HCT116 (cell line): ENCODE measurements around the gene COMMD3. TPM values are rescaled to one million over a fixed set of nuclear protein-coding genes. Genes with fewer than 3 reads are reported as not detected.

Experiments
- ATAC-seq: fragments of 200-7000 bp; cut with Tn5 transposase; 2 replicates; pipeline ENCODE4 v1.9.1; 2020; ENCODE audit warnings: mild to moderate bottlenecking, moderate library complexity
- BruUV-seq: library from RNA; stranded (reverse); fragments of 400-500 nt; replicated peaks from 2 replicates; lab custom pipeline; 2021; lab: Mats Ljungman, UMichigan
- CTCF ChIA-PET: fragments of 300-600 bp; sonication (Branson Sonifier 250); formaldehyde crosslinking; loops from one replicate; lab custom pipeline; 2021; ENCODE audit warnings: antibody characterized with exemption; lab: Charles Lee
- POLR2A ChIA-PET: fragments of 300-600, 350-600 bp; sonication (Branson Sonifier 250); formaldehyde crosslinking; loops from one replicate; lab custom pipeline; 2021; ENCODE audit warnings: antibody characterized with exemption; lab: Charles Lee
- RAD21 ChIA-PET, 2 experiments: fragments of 300-600 bp; sonication (Branson Sonifier 250); formaldehyde crosslinking; loops; one replicate each; lab custom pipeline; 2023; ENCODE audit warnings: low total read pairs in 2 of 2; ENCODE audit not compliant: uncharacterized antibody in 2 of 2, unreplicated experiment in 2 of 2, low non-redundant PET in 1 of 2; lab: Charles Lee
- DNase-seq: peaks from one replicate; pipeline ENCODE4 v3.0.0-alpha.2; 2010; ENCODE audit warnings: low read depth, low spot score
- H2AFZ ChIP-seq: fragments of 200-600 bp; shearing (Covaris generic), sonication (generic); 2 replicates; pipeline ENCODE4 v1.6.1; 2017; ENCODE audit warnings: low read depth, mixed run types, mixed read lengths, antibody characterized with exemption, low read length; ENCODE audit not compliant: poor library complexity, severe bottlenecking
- H3K27ac ChIP-seq: 2 replicates; pipeline ENCODE4 v1.5.1; 2012; ENCODE audit warnings: low read depth, low read length
- H3K27me3 ChIP-seq: fragments of 200-600 bp; sonication (generic); 2 replicates; pipeline ENCODE4 v1.6.1; 2016; ENCODE audit warnings: mixed run types, low read length, mixed read lengths; ENCODE audit not compliant: insufficient read depth
- H3K36me3 ChIP-seq, 2 experiments: fragments of 200-500 bp in 1 of 2; fragments of 200-600 bp in 1 of 2; sonication (Bioruptor generic) in 1 of 2; sonication (generic) in 1 of 2; 2 replicates each; pipeline versions ENCODE4 v1.5.1 to v1.6.1; 2014 to 2016; ENCODE audit warnings: low read length in 2 of 2, inconsistent platforms in 1 of 2, mixed read lengths in 1 of 2, mixed run types in 1 of 2; ENCODE audit not compliant: insufficient read depth in 2 of 2, control insufficient read depth in 1 of 2
- H3K4me1 ChIP-seq, 2 experiments: fragments of 200-600 bp in 1 of 2; sonication (generic) in 1 of 2; 2 replicates each; pipeline versions ENCODE4 v1.5.1 to v1.6.1; 2012 to 2017; ENCODE audit warnings: low read length in 2 of 2, inconsistent platforms in 1 of 2, mild to moderate bottlenecking in 1 of 2, mixed read lengths in 1 of 2, mixed run types in 1 of 2, moderate library complexity in 1 of 2; ENCODE audit not compliant: insufficient read depth in 2 of 2, control insufficient read depth in 1 of 2
- H3K4me2 ChIP-seq: fragments of 200-600 bp; sonication (generic); 2 replicates; pipeline ENCODE4 v1.6.1; 2017; ENCODE audit warnings: mixed run types, low read length, mixed read lengths
- H3K4me3 ChIP-seq, 2 experiments: fragments of 200-600 bp in 1 of 2; sonication (generic) in 1 of 2; replicated peaks in 1 of 2; 2 replicates each; pipeline ENCODE4 v1.5.1; 2011 to 2016; ENCODE audit warnings: low read length in 2 of 2, control low read depth in 1 of 2, low read depth in 1 of 2, mild to moderate bottlenecking in 1 of 2, mixed read lengths in 1 of 2, mixed run types in 1 of 2
- H3K79me2 ChIP-seq: fragments of 200-600 bp; sonication (generic); 2 replicates; pipeline ENCODE4 v1.6.1; 2017; ENCODE audit warnings: mild to moderate bottlenecking, mixed run types, low read length, moderate library complexity, mixed read lengths; ENCODE audit not compliant: insufficient read depth
- H3K9ac ChIP-seq: fragments of 200-600 bp; sonication (generic); 2 replicates; pipeline ENCODE4 v1.6.1; 2016; ENCODE audit warnings: low read length, mixed read lengths
- H3K9me2 ChIP-seq: fragments of 200-600 bp; sonication (generic), shearing (Covaris generic); 2 replicates; pipeline ENCODE4 v1.6.1; 2017; ENCODE audit warnings: mixed run types, mild to moderate bottlenecking, moderate library complexity; ENCODE audit not compliant: insufficient read depth
- H3K9me3 ChIP-seq, 2 experiments: fragments of 200-500 bp in 1 of 2; fragments of 200-600 bp in 1 of 2; sonication (Bioruptor generic) in 1 of 2; sonication (generic) in 1 of 2; 2 replicates each; pipeline ENCODE4 v1.6.1; 2014 to 2017; ENCODE audit warnings: low read length in 2 of 2, mixed read lengths in 2 of 2, inconsistent platforms in 1 of 2, low read depth in 1 of 2, mild to moderate bottlenecking in 1 of 2, mixed run types in 1 of 2, moderate library complexity in 1 of 2; ENCODE audit not compliant: control insufficient read depth in 1 of 2, insufficient read depth in 1 of 2
- H4K20me1 ChIP-seq: fragments of 200-600 bp; sonication (generic), shearing (Covaris generic); 2 replicates; pipeline ENCODE4 v1.6.1; 2017; ENCODE audit warnings: mixed run types, mild to moderate bottlenecking, moderate library complexity; ENCODE audit not compliant: insufficient read depth
- ATF3 ChIP-seq: IDR thresholded peaks from 2 replicates; pipeline ENCODE4 v1.6.1; 2012
- CBX3 ChIP-seq: IDR thresholded peaks from 2 replicates; pipeline ENCODE4 v1.6.1; 2012; ENCODE audit warnings: low read depth
- CEBPB ChIP-seq: IDR thresholded peaks from 2 replicates; pipeline ENCODE4 v1.6.1; 2012; ENCODE audit warnings: low read depth
- CTCF ChIP-seq, 3 experiments: fragments of 200-600 bp in 1 of 3; sonication (generic) in 1 of 3; IDR thresholded peaks in 2 of 3; conservative IDR thresholded peaks in 1 of 3; 2 replicates each; pipeline ENCODE4 v1.5.1; 2012 to 2017; ENCODE audit warnings: low read depth in 2 of 3, low read length in 2 of 3, antibody characterized with exemption in 1 of 3, borderline replicate concordance in 1 of 3, control low read depth in 1 of 3, mild to moderate bottlenecking in 1 of 3, mixed read lengths in 1 of 3, mixed run types in 1 of 3, moderate library complexity in 1 of 3; ENCODE audit not compliant: insufficient read depth in 1 of 3
- EGR1 ChIP-seq: IDR thresholded peaks from 2 replicates; pipeline ENCODE4 v1.6.1; 2012; ENCODE audit warnings: low read depth
- ELF1 ChIP-seq: IDR thresholded peaks from 2 replicates; pipeline ENCODE4 v1.6.1; 2012; ENCODE audit warnings: low read depth, borderline replicate concordance
- EZH2 ChIP-seq: fragments of 200-600 bp; sonication (generic); IDR thresholded peaks from 2 replicates; pipeline ENCODE4 v1.6.1; 2017; ENCODE audit warnings: antibody characterized with exemption, mixed run types
- EZH2phosphoT487 ChIP-seq: fragments of 200-600 bp; IDR thresholded peaks from 2 replicates; pipeline ENCODE4 v1.6.1; 2018; ENCODE audit warnings: antibody characterized with exemption, borderline replicate concordance
- JUND ChIP-seq: IDR thresholded peaks from 2 replicates; pipeline ENCODE4 v1.6.1; 2012
- POLR2AphosphoS5 ChIP-seq: IDR thresholded peaks from 2 replicates; pipeline ENCODE4 v1.6.1; 2011; ENCODE audit warnings: mild to moderate bottlenecking, low read depth, low read length, moderate library complexity
- RAD21 ChIP-seq: IDR thresholded peaks from 2 replicates; pipeline ENCODE4 v1.6.1; 2012; ENCODE audit warnings: low read depth, mild to moderate bottlenecking
- REST ChIP-seq: IDR thresholded peaks from 2 replicates; pipeline ENCODE4 v1.6.1; 2012; ENCODE audit warnings: low read depth
- SIN3A ChIP-seq: IDR thresholded peaks from 2 replicates; pipeline ENCODE4 v1.6.1; 2012; ENCODE audit warnings: low read depth
- SP1 ChIP-seq: IDR thresholded peaks from 2 replicates; pipeline ENCODE4 v1.6.1; 2012; ENCODE audit warnings: low read depth
- SRF ChIP-seq: IDR thresholded peaks from 2 replicates; pipeline ENCODE4 v1.6.1; 2012; ENCODE audit warnings: low read depth
- TCF7L2 ChIP-seq: IDR thresholded peaks from 2 replicates; pipeline ENCODE4 v1.7.0; 2011; ENCODE audit warnings: borderline replicate concordance, inconsistent platforms; ENCODE audit not compliant: insufficient read depth, insufficient read length; ENCODE audit errors: extremely low read depth
- YY1 ChIP-seq: IDR thresholded peaks from 2 replicates; pipeline ENCODE4 v1.6.1; 2011; ENCODE audit warnings: low read length, low read depth, moderate library complexity, mild to moderate bottlenecking; ENCODE audit not compliant: insufficient replicate concordance; ENCODE audit errors: extremely low read depth
- ZBTB33 ChIP-seq: IDR thresholded peaks from 2 replicates; pipeline ENCODE4 v1.6.1; 2011; ENCODE audit warnings: mild to moderate bottlenecking, low read length, moderate library complexity; ENCODE audit not compliant: insufficient replicate concordance; ENCODE audit errors: extremely low read depth
- ZFX ChIP-seq: fragments of 450-650 bp; IDR thresholded peaks from 2 replicates; pipeline ENCODE4 v1.6.1; 2017
- ZNF274 ChIP-seq: fragments of 200-500 bp; sonication (Bioruptor generic); IDR thresholded peaks from 2 replicates; pipeline ENCODE4 v1.6.1; 2014; ENCODE audit warnings: mild to moderate bottlenecking, low read depth, low read length, inconsistent platforms
- intact Hi-C: fragments of 100-400 bp; cut with micrococcal nuclease; formaldehyde crosslinking; loops from 2 replicates; pipeline ENCODE4 v1.10.0; 2022
- total RNA-seq: library from RNA; stranded (reverse); gene quantifications from one replicate; pipeline ENCODE4 v1.2.1, GENCODE V29; 2021; ENCODE audit not compliant: unreplicated experiment

COMMD3 gene
- total RNA-seq, 1 experiment from 2014 or later, result 43.0 TPM

- Histone ChIP-seq H3K9me2 (no peaks in the 10 kb centered on the region), H3K27me3 (peaks cover 5% of the 10 kb centered on the region; the same call in 1 of the 2 replicates), H3K4me1 (no peaks in the 10 kb centered on the region), H2AFZ (no peak overlapping the region), H3K9me3 (no peaks in the 10 kb centered on the region)
- intact Hi-C loops, result no loop called here
- RAD21 ChIA-PET, result no interaction called here
- TF ChIP-seq ZBTB33 (no peak), CBX3 (no peak), SRF (no peak), POLR2AphosphoS5 (no peak), YY1 (no peak), REST (no peak), ATF3 (no peak), CEBPB (no peak), ELF1 (no peak), EGR1 (no peak), EZH2phosphoT487 (no peak), JUND (no peak), SP1 (no peak), CTCF (IDR thresholded peaks at IDR 0.05 in 2 of 3, conservative IDR thresholded peaks at IDR 0.05 in 1 of 3; ENCODE audit: borderline replicate concordance in 1 of 3, insufficient read depth in 1 of 3, low read depth in 2 of 3, low read length in 2 of 3) (no peak), SIN3A (no peak), RAD21 (no peak), EZH2 (no peak), ZFX (no peak), ZNF274 (no peak), TCF7L2 (no peak)
- TF ChIP-seq, all 23 proteins: peak for 0
- no peak overlapping the region for H3K27ac ChIP-seq
- H3K79me2 ChIP-seq, result peaks cover 4% of the 10 kb centered on the region; the same call in 1 of the 2 replicates
- no peak for ATAC-seq
- peaks cover 9 to 11% of the 10 kb centered on the region in 2 experiments; a peak in 3 of 4 replicates for H3K36me3 ChIP-seq
- ChIA-PET POLR2A (no interaction called here), CTCF (no interaction called here)
- H3K9ac ChIP-seq, result no peak overlapping the region
- no peak overlapping the region for H3K4me3 ChIP-seq
- no peak for DNase-seq
- no TSS peak for BruUV-seq
- H3K4me2 ChIP-seq, result no peak overlapping the region
- no peaks in the 10 kb centered on the region for H4K20me1 ChIP-seq
Observed at GRCh38 chr10:22333975-22334282, 17.7 kb downstream of the COMMD3 start.
